PC-3 (cell line): ENCODE measurements around the gene MAD1L1.

Experiments
- CTCF ChIP-seq: fragments of 300-600 bp; sonication (generic); conservative IDR thresholded peaks from 2 replicates; pipeline ENCODE4 v1.5.1; 2017; ENCODE audit warnings: antibody characterized with exemption, low read depth, mild to moderate bottlenecking, low read length
- EZH2 ChIP-seq: fragments of 300-600 bp; sonication (generic); IDR thresholded peaks from one replicate; pipeline ENCODE4 v1.6.1; 2017; ENCODE audit warnings: antibody characterized with exemption, mild to moderate bottlenecking, low read length; ENCODE audit not compliant: unreplicated experiment
- EZH2phosphoT487 ChIP-seq: fragments of 300-600 bp; sonication (generic); IDR thresholded peaks from 2 replicates; pipeline ENCODE4 v1.6.1; 2018; ENCODE audit warnings: mild to moderate bottlenecking, antibody characterized with exemption, low read length, borderline replicate concordance

DNA sequence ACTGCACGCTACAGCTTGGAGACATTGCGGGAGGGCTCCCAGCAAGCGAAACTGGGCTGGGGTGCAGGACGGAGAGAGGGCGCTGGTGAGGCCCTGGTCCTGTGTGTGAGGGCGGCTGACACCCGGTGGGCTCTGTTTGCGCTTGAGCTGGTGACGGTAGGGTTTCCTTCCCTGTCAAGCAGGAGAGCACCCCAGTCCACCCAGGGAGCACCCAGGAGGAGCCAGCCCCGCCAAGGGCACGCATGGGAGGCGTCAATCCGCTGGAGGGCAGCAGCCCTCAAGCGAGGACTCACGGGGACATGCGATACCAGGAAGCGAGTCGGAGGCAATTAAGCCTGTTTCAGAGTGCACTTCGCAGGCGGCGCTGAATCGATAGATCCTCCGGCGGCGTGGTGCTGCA lies 109.4 kb downstream of the MAD1L1 start:
- no peak for TF ChIP-seq EZH2
- TF ChIP-seq CTCF: no peak
- TF ChIP-seq EZH2phosphoT487: no peak
